CD8-positive, alpha-beta memory T cell (primary cell): Measurements from ENCODE around the gene MGLL. TPM values are rescaled to one million over a fixed set of nuclear protein-coding genes. Genes with fewer than 3 reads are reported as not detected.
A peak's percentile ranks its signal among the peaks of the same experiment; 100 is the strongest.

ENCODE experiments used
- CTCF ChIA-PET: fragments of 350-600 bp; sonication (Branson Sonifier 250); formaldehyde crosslinking; loops from one replicate; lab custom pipeline; 2021; ENCODE audit warnings: antibody characterized with exemption; lab: Charles Lee
- POLR2A ChIA-PET: fragments of 350-600 bp; sonication (Branson Sonifier 250); formaldehyde crosslinking; loops from one replicate; lab custom pipeline; 2021; ENCODE audit warnings: antibody characterized with exemption; lab: Charles Lee
- DNase-seq, 5 donors: peaks; one replicate each; pipeline versions ENCODE4 v3.0.0 to v3.0.0-alpha.2; 2020 to 2022; ENCODE audit warnings: mixed read lengths in 1 of 5
- H3K27ac ChIP-seq: one replicate; pipeline ENCODE4 v1.7.0; 2013; ENCODE audit warnings: low read depth, mild to moderate bottlenecking, low read length, moderate library complexity
- H3K27me3 ChIP-seq: 2 replicates; pipeline ENCODE4 v1.7.0; 2013; ENCODE audit warnings: low read length, mild to moderate bottlenecking; ENCODE audit not compliant: insufficient read depth, poor library complexity, severe bottlenecking
- H3K36me3 ChIP-seq: 2 replicates; pipeline ENCODE4 v1.7.0; 2013; ENCODE audit warnings: mild to moderate bottlenecking, low read length, moderate library complexity; ENCODE audit not compliant: insufficient read depth
- H3K4me1 ChIP-seq: 2 replicates; pipeline ENCODE4 v1.7.0; 2013; ENCODE audit warnings: mild to moderate bottlenecking, low read length, moderate library complexity; ENCODE audit not compliant: insufficient read depth
- H3K4me3 ChIP-seq: 2 replicates; pipeline ENCODE4 v1.7.0; 2013; ENCODE audit warnings: mild to moderate bottlenecking, low read length
- H3K9me3 ChIP-seq: 2 replicates; pipeline ENCODE4 v1.7.0; 2013; ENCODE audit warnings: mild to moderate bottlenecking, low read length
- H3K27ac Mint-ChIP-seq, 8 donors: one replicate each; pipeline ENCODE4 v1.8.0; 2020 to 2021; ENCODE audit warnings: mixed read lengths in 8 of 8, mild to moderate bottlenecking in 6 of 8, inconsistent platforms in 3 of 8, moderate library complexity in 3 of 8
- H3K27me3 Mint-ChIP-seq, 2 donors: one replicate each; pipeline ENCODE4 v1.8.0; 2020 to 2021; ENCODE audit warnings: mixed read lengths in 2 of 2, mild to moderate bottlenecking in 1 of 2, moderate library complexity in 1 of 2
- H3K36me3 Mint-ChIP-seq, 3 donors: one replicate each; pipeline ENCODE4 v1.8.0; 2020 to 2021; ENCODE audit warnings: mixed read lengths in 3 of 3, inconsistent platforms in 1 of 3, mild to moderate bottlenecking in 1 of 3
- H3K4me1 Mint-ChIP-seq, 3 donors: one replicate each; pipeline ENCODE4 v1.8.0; 2020 to 2021; ENCODE audit warnings: mixed read lengths in 3 of 3, inconsistent platforms in 1 of 3, mild to moderate bottlenecking in 1 of 3
- H3K4me3 Mint-ChIP-seq, 7 donors: one replicate each; pipeline ENCODE4 v1.8.0; 2020 to 2021; ENCODE audit warnings: mixed read lengths in 7 of 7, mild to moderate bottlenecking in 6 of 7, moderate library complexity in 4 of 7, inconsistent platforms in 2 of 7
- H3K9me3 Mint-ChIP-seq, 5 donors: one replicate each; pipeline ENCODE4 v1.8.0; 2020 to 2022; ENCODE audit warnings: mixed read lengths in 5 of 5, mild to moderate bottlenecking in 3 of 5, moderate library complexity in 2 of 5, inconsistent platforms in 1 of 5
- polyA plus RNA-seq: library from polyadenylated mRNA; unstranded; fragments of 300-500 nt; fragmentation: Illumina TruSeq; gene quantifications from one replicate; pipeline ENCODE4 v1.2.3, GENCODE V29; 2021
- total RNA-seq, 2 experiments: library from RNA; stranded (reverse); gene quantifications; one replicate each; pipeline ENCODE4 v1.2.3, GENCODE V29; 2021

Gene MGLL
- total and polyA plus RNA-seq, 3 experiments from 2014 or later, result 3.0 to 5.9 (median 5.3) TPM

GRCh38 chr3:127689266-127689860, 133.0 kb downstream of the MGLL start:
- no peak overlapping the region for H3K4me3 Mint-ChIP-seq
- ChIA-PET CTCF (no interaction called here), POLR2A (no interaction called here)
- H3K36me3 ChIP-seq, result no peaks in the 10 kb centered on the region
- no peaks in the 10 kb centered on the region for H3K9me3 ChIP-seq
- no peak overlapping the region for H3K27ac ChIP-seq
- H3K27me3 Mint-ChIP-seq, result no peaks in the 10 kb centered on the region
- no peaks in the 10 kb centered on the region for H3K4me1 ChIP-seq
- DNase-seq, result peak in 1 of 5 donors; percentile 11
- no peaks in the 10 kb centered on the region for H3K4me1 Mint-ChIP-seq
- no peaks in the 10 kb centered on the region for H3K9me3 Mint-ChIP-seq
- H3K27me3 ChIP-seq, result no peaks in the 10 kb centered on the region
- no peak overlapping the region for H3K27ac Mint-ChIP-seq
- no peak overlapping the region for H3K4me3 ChIP-seq
- H3K36me3 Mint-ChIP-seq, result no peaks in the 10 kb centered on the region

- peaks cover 3 to 5% (median 3%) of the 10 kb centered on the region in 3 donors for H3K4me1 Mint-ChIP-seq
- no peak overlapping the region for H3K27ac Mint-ChIP-seq
- Histone ChIP-seq H3K27ac (no peak overlapping the region), H3K4me1 (peaks cover 3% of the 10 kb centered on the region), H3K9me3 (no peaks in the 10 kb centered on the region), H3K27me3 (no peaks in the 10 kb centered on the region), H3K36me3 (no peaks in the 10 kb centered on the region), H3K4me3 (no peak overlapping the region)
- no peak overlapping the region for H3K4me3 Mint-ChIP-seq
- H3K9me3 Mint-ChIP-seq, result no peaks in the 10 kb centered on the region
- no peaks in the 10 kb centered on the region for H3K27me3 Mint-ChIP-seq
- CTCF ChIA-PET, result no interaction called here
- POLR2A ChIA-PET, result no interaction called here
- H3K36me3 Mint-ChIP-seq, result no peaks in the 10 kb centered on the region
- peak in 1 of 5 donors; percentile 22 for DNase-seq
Observed at GRCh38 chr3:127688416-127689265, 133.7 kb downstream of the MGLL start.

- no peak overlapping the region for H3K4me3 Mint-ChIP-seq
- Histone ChIP-seq H3K4me1 (peaks cover 4% of the 10 kb centered on the region), H3K27me3 (no peaks in the 10 kb centered on the region), H3K9me3 (no peaks in the 10 kb centered on the region), H3K27ac (no peak overlapping the region), H3K4me3 (no peak overlapping the region), H3K36me3 (no peaks in the 10 kb centered on the region)
- ChIA-PET CTCF (no interaction called here), POLR2A (no interaction called here)
- H3K27me3 Mint-ChIP-seq, result no peaks in the 10 kb centered on the region
- no peak for DNase-seq
- no peak overlapping the region for H3K27ac Mint-ChIP-seq
- H3K36me3 Mint-ChIP-seq, result no peaks in the 10 kb centered on the region
- H3K4me1 Mint-ChIP-seq, result peaks cover 5 to 9% (median 6%) of the 10 kb centered on the region in 3 donors
- no peaks in the 10 kb centered on the region for H3K9me3 Mint-ChIP-seq
Observed at GRCh38 chr3:127688022-127688415, 134.3 kb downstream of the MGLL start.

GRCh38 chr3:127687228-127687737, 135.0 kb downstream of the MGLL start:
- H3K4me1 ChIP-seq, result peaks cover 4% of the 10 kb centered on the region
- no peak overlapping the region for H3K27ac ChIP-seq
- H3K9me3 ChIP-seq, result no peaks in the 10 kb centered on the region
- H3K27ac Mint-ChIP-seq, result no peak overlapping the region
- DNase-seq, result no peak
- no peaks in the 10 kb centered on the region for H3K27me3 ChIP-seq
- H3K4me3 ChIP-seq, result no peak overlapping the region
- H3K4me1 Mint-ChIP-seq, result peaks cover 5 to 10% (median 6%) of the 10 kb centered on the region in 3 donors
- CTCF ChIA-PET, result no interaction called here
- POLR2A ChIA-PET, result no interaction called here
- no peaks in the 10 kb centered on the region for H3K36me3 ChIP-seq
- H3K9me3 Mint-ChIP-seq, result no peaks in the 10 kb centered on the region
- H3K36me3 Mint-ChIP-seq, result no peaks in the 10 kb centered on the region
- no peaks in the 10 kb centered on the region for H3K27me3 Mint-ChIP-seq
- H3K4me3 Mint-ChIP-seq, result no peak overlapping the region

GRCh38 chr3:127686512-127686894, 135.8 kb downstream of the MGLL start:
- H3K27me3 Mint-ChIP-seq, result no peaks in the 10 kb centered on the region
- CTCF ChIA-PET, result no interaction called here
- H3K4me1 ChIP-seq, result peaks cover 4% of the 10 kb centered on the region
- no peaks in the 10 kb centered on the region for H3K36me3 Mint-ChIP-seq
- H3K4me3 ChIP-seq, result no peak overlapping the region
- no peaks in the 10 kb centered on the region for H3K9me3 Mint-ChIP-seq
- no peak overlapping the region for H3K27ac Mint-ChIP-seq
- DNase-seq, result no peak
- no peak overlapping the region for H3K4me3 Mint-ChIP-seq
- no peaks in the 10 kb centered on the region for H3K36me3 ChIP-seq
- no peak overlapping the region for H3K27ac ChIP-seq
- no peaks in the 10 kb centered on the region for H3K9me3 ChIP-seq
- H3K4me1 Mint-ChIP-seq, result peaks cover 5 to 11% (median 6%) of the 10 kb centered on the region in 3 donors
- H3K27me3 ChIP-seq, result no peaks in the 10 kb centered on the region
- POLR2A ChIA-PET, result no interaction called here

GRCh38 chr3:127685708-127686511, 136.4 kb downstream of the MGLL start:
- Mint-ChIP-seq H3K9me3 (no peaks in the 10 kb centered on the region), H3K4me3 (no peak overlapping the region), H3K4me1 (peaks cover 5 to 11% (median 6%) of the 10 kb centered on the region in 3 donors), H3K27me3 (no peaks in the 10 kb centered on the region), H3K36me3 (peaks cover 0 to 2% (median 0%) of the 10 kb centered on the region in 3 donors), H3K27ac (no peak overlapping the region)
- Histone ChIP-seq H3K27me3 (no peaks in the 10 kb centered on the region), H3K4me3 (no peak overlapping the region), H3K36me3 (no peaks in the 10 kb centered on the region), H3K9me3 (no peaks in the 10 kb centered on the region), H3K4me1 (peaks cover 4% of the 10 kb centered on the region), H3K27ac (no peak overlapping the region)
- POLR2A ChIA-PET, result no interaction called here
- DNase-seq, result no peak
- CTCF ChIA-PET, result no interaction called here

- ChIA-PET CTCF (no interaction called here), POLR2A (no interaction called here)
- H3K9me3 ChIP-seq, result no peaks in the 10 kb centered on the region
- Mint-ChIP-seq H3K27me3 (no peaks in the 10 kb centered on the region), H3K4me1 (peaks cover 5 to 11% (median 6%) of the 10 kb centered on the region in 3 donors), H3K4me3 (no peak overlapping the region), H3K36me3 (peaks cover 0 to 2% (median 0%) of the 10 kb centered on the region in 3 donors), H3K9me3 (no peaks in the 10 kb centered on the region), H3K27ac (no peak overlapping the region)
- H3K27ac ChIP-seq, result no peak overlapping the region
- H3K4me1 ChIP-seq, result peaks cover 4% of the 10 kb centered on the region
- no peak overlapping the region for H3K4me3 ChIP-seq
- no peak for DNase-seq
- no peaks in the 10 kb centered on the region for H3K27me3 ChIP-seq
- H3K36me3 ChIP-seq, result no peaks in the 10 kb centered on the region
Observed at GRCh38 chr3:127684871-127685707, 137.2 kb downstream of the MGLL start.
